IMR-90 (cell line): ENCODE measurements around the gene B4GALNT3.

Source experiments
- CTCF ChIP-seq: conservative IDR thresholded peaks from 2 replicates; pipeline ENCODE4 v1.5.1; 2012; ENCODE audit warnings: mild to moderate bottlenecking, low read depth, low read length, improper control_type of control experiment
- POLR2A ChIP-seq: IDR thresholded peaks from 2 replicates; pipeline ENCODE4 v1.6.1; 2012; ENCODE audit warnings: mild to moderate bottlenecking, low read depth, low read length
- SMC3 ChIP-seq: fragments of 150-350 bp; IDR thresholded peaks from 2 replicates; pipeline ENCODE4 v1.6.1; 2016; ENCODE audit warnings: low read depth, mild to moderate bottlenecking, antibody characterized with exemption, low read length, moderate library complexity
- USF2 ChIP-seq: fragments of 150-350 bp; IDR thresholded peaks from 2 replicates; pipeline ENCODE4 v1.6.1; 2017; ENCODE audit warnings: mild to moderate bottlenecking, antibody characterized with exemption, low read length, low read depth

- TF ChIP-seq SMC3 (no peak), CTCF (no peak), POLR2A (no peak), USF2 (no peak)
Measured at GRCh38 chr12:572532-572899, 112.8 kb downstream of the B4GALNT3 start.
